Measurements from ENCODE around the gene HENMT1.

DNA sequence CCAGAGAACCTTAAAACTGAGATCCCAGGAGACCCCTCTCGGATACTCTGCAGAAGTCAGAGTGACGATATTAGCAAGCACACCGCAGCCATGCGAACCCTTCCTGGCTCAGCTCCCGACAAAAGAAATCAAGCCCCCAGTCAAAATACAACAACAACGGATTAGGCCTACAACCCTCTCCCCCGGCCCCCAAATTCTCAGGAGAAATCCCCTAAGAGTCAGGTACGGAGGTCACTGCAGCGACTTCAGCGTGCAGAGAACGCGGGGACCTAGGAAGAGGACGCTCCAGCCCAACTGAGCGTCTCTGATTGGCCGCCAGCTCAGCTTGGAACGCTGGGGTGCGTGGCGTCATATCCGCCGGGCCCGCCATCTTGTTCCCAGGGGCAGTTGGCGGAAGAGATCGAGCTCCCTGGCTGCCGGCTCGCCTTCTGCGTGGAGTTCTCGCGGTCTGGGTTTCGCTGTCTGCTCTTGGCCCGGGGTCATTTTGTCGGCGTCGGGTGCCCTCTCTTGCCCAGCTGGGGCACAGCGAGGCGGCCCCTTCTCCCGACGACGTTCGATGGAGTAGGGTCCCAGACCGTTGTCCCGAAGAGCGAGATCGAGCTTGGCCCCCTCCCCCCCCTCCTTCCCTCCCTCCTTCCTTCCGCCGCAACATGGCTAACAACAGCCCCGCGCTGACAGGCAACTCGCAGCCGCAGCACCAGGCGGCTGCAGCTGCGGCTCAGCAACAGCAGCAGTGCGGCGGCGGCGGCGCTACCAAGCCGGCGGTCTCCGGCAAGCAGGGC lies 31.2 kb upstream of the HENMT1 start, which contains the start of gene PRPF38B:
- TF ChIP-seq, protein P1, sequence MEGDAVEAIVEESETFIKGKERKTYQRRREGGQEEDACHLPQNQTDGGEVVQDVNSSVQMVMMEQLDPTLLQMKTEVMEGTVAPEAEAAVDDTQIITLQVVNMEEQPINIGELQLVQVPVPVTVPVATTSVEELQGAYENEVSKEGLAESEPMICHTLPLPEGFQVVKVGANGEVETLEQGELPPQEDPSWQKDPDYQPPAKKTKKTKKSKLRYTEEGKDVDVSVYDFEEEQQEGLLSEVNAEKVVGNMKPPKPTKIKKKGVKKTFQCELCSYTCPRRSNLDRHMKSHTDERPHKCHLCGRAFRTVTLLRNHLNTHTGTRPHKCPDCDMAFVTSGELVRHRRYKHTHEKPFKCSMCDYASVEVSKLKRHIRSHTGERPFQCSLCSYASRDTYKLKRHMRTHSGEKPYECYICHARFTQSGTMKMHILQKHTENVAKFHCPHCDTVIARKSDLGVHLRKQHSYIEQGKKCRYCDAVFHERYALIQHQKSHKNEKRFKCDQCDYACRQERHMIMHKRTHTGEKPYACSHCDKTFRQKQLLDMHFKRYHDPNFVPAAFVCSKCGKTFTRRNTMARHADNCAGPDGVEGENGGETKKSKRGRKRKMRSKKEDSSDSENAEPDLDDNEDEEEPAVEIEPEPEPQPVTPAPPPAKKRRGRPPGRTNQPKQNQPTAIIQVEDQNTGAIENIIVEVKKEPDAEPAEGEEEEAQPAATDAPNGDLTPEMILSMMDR (IDR thresholded peaks at IDR 0.05; ENCODE audit: poor library complexity) = peak; percentile 2
- no peak for TF ChIP-seq EZH2 (IDR thresholded peaks at IDR 0.05; ENCODE audit: borderline replicate concordance)
